Activated gamma-delta T cell (primary cell): ENCODE data around the gene TP53AIP1.

Source experiments
- DNase-seq: peaks from one replicate; lab custom pipeline; 2025; lab: John Stamatoyannopoulos, UW
- total RNA-seq, 2 donors: gene quantifications; one replicate each; lab custom pipeline; 2026; lab: John Stamatoyannopoulos, UW

TP53AIP1 gene, protein sequence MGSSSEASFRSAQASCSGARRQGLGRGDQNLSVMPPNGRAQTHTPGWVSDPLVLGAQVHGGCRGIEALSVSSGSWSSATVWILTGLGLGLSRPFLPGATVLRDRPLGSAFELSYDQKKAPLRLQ
- total RNA-seq = 0 to 0.10 reads per million in 2 donors

DNA sequence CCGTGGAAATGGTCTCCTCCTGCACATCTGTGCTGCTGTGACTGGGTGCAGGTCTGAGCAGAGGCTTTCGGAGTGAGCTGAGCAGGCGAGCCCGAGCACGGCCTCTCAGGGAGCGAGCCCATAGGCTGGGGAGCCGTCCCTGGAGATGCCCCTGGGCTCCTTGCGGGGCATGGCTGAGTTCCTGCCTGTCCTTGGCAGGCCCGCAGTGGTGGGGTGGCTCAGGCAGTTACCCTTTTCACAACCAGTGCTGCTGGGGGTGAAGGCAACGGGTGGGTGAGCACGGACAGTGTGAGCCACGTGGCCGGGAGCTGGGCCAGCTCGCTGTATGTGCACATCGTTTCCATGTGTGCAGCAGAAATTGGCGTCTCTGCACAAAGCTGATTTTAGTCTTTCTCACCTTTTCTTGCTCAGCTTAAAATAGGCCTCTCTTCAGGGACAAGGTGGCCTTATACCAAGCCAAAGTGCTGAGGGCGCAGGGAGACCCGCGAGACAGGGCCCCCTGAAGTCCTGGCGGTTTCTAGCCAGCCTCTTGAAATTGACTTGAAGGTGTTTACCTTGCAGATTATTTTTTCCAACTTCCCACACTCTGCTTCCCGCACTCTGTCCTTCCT lies at the start of gene TP53AIP1:
Gene TP53AIP1 (minus strand): TSS at position 55 of the 611 bp plus-strand sequence. CDS start 5,053 bp downstream, outside the sequence.
- no peak for DNase-seq

DNA sequence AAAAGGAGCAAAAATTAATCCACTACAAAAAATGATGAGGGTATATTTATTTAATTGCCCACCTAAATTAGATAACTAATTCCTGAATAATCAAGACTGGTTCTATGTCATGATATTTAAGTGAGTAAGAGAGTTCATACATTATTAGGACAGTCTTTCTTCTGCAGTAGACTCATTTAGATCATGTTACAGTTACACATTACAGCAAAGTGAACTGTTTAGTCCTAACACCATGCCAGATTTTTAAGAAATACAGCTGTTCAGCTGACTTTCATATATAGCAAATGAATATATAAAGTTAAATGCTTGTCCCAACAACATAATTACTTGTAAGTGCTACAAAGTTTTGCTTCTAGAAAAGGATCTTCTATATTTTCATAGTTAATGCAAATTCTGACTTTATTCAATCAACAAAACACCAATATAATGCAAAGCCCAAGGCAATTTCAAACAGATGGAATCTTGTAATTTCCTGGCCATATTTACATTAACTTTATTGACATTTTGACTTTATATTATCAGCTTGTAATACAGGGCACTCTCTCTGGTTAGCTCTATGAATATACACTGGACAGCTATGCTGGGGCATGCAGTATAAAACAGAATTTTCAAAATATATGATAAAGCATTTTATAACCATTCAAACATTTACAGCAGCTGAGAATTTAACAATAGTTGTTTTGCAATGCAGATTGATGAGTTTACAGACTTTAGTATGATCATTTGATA lies 45.7 kb upstream of the TP53AIP1 start:
- no peak for DNase-seq

DNA sequence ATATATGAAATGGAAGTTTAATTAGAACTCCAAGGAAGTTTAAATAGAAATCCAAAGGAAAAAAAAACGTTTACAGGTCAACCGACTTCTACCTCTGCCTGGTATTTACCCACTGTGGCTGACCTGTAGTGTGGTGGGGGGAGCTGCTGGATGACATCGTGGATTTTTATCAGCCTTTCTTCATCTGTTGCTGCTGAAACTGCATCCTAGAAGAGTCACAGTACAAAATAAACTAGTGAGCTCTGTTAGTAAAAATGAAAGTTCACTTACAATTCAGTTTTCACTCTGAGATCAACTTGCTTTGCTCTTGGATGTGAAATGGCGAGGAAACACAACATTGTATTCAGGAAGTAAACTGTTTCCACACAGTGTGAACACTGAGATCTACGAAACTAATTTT lies 43.2 kb upstream of the TP53AIP1 start:
- no peak for DNase-seq

DNA sequence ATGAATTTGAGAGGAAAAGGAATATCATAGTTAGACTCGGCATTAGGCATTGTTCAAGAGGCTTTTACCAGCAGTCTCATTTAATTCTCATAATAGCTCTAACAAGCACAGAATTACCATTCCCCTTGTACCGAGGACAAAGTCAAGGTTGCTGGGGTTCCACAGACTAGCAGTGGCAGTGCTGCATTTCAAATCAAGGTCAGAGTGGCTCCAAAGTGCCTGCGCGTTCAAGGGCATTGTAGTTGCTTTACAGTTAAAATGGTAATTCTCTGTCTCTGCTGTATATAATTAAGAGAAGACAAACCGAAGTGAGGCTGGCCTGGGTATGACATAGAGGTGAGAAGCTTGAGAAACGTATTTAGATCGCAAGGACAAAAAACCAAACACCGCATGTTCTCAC lies 40.4 kb upstream of the TP53AIP1 start:
- DNase-seq = no peak

DNA sequence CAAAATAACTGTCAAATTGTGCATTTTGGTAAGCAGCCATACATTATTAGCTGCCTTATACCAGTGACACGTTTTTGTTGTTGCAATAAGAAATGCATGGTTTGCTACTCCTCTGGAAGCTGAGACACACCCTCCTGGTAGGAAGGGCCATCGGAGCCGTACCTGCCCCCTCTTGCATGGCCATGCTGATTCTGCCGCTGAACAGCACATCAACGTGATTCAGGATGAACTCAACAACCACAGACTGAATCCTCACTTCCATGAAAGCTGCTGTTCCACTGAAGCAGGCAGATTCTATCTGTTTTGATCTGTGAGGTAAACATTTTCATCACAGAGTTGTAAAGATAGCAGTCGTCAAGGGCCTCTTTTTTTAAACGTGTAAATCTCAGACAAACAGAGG lies 38.6 kb upstream of the TP53AIP1 start:
- DNase-seq = no peak

DNA sequence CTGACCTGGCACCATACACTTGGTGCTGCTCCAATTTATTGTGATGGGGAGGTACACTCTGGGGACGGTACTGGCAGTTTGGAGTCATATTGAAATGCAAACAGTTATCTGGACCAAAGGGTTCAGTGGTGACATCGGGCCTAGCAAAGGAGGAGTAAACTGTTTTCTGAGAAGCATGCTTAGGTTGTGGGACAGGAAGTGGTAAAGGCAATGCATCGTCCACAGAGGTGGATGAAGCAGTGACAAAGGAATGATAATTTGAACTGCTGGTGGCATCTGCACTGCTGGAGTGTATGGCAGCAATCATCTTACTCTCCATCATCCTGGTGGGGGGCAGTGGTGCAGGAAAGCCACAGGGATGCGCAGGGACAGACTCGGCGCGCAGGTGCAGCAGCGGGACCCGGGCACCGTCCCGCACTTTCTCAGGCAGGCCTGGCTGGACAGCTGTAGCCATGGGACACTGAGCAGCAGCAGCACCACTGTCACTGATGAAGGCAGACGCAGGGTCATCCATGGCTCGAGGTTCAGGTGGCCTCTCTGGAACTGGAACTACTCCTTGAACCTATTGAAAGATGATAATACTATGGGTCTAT lies 28.0 kb upstream of the TP53AIP1 start:
- DNase-seq = no peak

DNA sequence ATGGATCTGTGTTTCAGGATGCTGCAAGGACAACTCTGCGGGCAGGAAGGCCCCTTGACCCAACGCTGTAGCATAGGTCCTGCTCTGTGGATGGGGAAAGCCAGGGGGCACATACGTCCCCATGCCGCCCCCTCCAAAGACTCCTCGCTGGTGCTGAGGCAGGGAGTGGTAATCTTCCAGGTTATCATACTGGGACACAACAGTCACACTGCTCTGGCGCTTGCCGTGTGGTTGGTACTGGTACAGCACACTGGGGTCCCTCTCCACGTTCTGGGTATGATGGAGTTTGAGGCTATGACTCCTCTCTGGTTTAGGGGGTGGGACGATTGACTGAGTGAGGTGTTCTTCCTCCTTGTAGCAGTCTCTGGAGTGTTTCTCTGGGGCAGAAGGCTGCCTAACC lies 26.2 kb upstream of the TP53AIP1 start:
- no peak for DNase-seq

DNA sequence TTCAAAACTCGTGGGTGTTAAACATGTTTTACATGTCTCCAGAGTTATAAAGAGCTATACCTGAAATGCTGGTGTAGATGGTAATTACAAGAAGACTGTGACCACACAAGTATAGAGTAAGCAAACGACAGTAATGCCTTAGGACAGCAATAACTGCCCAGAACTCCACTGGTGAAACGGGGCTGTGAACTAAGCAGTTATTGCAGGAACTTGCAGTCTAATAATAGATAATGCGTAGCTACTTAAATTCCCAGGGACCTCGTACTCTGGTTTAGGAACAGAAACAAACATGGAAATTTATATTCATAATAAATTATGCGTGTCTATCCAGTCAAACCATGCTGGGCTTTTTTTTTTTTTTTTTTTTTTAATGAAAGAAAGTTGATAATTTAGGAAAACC lies 24.9 kb upstream of the TP53AIP1 start:
- no peak for DNase-seq

DNA sequence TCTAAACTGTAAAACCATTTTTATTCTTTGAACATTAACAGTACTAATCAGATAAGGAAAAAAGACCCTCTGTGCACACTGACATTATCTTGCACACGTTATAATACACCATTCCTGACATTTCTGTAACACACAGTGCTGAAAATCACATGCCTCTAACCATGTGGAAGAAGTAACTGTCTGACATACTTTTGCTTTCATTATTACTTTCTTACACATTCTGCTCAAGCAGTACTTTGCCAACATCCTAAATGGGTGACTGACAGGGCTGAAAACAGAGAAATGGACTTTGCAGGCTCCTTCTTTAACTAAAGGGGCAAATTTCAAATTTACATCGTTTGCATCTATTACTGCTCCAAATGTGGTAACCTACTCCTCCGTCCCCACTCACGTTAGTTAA lies 22.8 kb upstream of the TP53AIP1 start:
- DNase-seq = no peak

DNA sequence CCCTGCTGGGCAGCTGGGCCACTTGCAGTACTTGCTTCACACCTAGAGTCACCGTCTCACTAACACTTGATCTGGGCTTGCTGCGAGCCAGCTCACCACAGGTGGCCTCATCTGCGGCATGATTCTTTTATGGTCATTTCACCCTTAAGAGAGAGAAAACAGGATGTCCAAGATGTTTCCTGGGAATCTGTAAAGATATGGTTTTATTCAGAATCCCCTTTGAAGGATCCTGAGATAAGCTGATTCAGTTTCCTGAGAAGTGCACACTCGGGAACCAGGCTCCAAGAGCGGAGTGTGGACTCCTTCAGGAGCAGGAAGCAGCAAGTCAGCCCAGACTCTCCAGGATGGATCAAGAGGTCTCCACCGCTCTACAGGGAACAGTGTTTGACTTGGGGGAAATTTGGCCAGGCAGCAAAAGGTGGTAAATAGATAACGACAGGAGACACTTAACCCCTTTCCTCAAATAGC lies 21.8 kb upstream of the TP53AIP1 start:
- no peak for DNase-seq

DNA sequence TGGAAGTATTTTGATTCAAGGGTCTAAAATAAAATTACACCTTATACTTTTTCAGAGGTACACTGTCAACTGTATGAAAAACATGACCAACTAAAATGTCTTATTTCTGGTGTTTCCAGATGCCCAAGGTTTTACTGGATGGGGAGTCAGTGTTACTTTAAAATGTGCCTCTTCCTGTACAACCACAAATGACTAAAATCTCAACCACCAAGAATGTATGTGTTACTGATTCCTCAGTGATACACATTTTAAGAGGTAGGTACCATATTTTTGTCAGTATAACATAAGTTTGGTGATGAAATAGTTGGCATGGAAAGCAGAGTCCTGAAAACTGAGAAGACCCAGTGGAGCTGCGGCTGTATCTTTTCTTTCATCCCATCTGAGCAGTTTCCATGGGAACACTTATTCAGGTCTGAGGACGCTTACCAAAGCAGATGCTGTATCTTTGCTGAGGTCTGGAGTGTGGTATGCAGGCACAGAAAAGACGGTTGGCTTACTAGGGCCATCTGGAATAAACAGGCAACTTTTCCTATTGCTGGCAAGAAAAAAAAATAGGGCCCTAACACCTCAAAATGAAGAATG lies 21.2 kb upstream of the TP53AIP1 start:
- DNase-seq = no peak

DNA sequence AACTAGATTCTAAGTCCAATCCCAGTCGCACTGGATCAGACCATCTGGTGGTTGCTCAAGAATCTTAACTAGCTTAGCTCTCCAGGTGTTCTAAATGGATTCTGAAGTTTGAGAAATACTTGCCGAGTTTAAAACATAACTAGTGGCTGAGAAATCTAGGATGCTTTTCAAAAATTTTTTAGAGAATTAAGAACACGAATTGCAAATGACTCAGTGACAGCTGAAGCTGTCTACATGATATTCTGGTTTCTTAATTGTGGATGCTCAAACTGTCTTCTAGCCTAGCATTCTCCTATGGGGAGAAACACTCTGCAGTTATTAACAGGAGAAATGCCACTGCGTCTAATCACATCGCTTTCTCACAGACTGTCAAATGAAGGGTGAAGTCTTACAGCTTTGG lies 20.2 kb upstream of the TP53AIP1 start:
- no peak for DNase-seq

DNA sequence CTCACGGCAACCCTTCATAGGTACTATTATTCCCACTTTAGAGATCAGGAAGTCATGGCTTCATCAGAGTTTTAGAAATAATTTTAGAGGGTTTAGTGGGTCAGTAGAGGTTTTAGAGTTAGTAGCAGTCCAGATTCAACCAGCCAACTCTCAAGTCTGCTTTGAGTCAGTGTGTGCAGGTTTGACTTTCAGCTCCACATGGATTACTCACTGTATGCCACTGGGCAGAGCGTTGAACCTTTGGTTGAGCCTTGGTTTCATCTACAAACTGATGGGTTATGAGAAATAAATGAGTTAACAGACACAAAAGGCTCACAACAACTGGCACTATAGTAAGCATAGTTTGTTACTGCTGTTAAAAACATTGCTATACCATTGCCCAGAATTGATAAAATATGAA lies 19.0 kb upstream of the TP53AIP1 start:
- no peak for DNase-seq

DNA sequence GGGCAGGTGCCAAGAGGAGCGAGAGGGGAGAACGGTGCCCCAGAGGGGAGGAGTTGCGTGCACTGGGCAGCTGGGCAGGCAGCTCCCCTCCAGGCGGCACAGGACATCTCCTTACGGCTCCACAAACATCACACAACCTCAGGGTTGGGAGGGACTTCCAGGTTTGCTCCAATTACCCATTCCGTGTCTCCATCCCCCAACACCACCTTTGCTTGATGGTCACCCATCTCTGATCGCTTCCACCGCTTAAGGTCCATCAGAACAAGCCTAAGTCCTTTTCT lies 14.5 kb upstream of the TP53AIP1 start:
- DNase-seq = no peak

DNA sequence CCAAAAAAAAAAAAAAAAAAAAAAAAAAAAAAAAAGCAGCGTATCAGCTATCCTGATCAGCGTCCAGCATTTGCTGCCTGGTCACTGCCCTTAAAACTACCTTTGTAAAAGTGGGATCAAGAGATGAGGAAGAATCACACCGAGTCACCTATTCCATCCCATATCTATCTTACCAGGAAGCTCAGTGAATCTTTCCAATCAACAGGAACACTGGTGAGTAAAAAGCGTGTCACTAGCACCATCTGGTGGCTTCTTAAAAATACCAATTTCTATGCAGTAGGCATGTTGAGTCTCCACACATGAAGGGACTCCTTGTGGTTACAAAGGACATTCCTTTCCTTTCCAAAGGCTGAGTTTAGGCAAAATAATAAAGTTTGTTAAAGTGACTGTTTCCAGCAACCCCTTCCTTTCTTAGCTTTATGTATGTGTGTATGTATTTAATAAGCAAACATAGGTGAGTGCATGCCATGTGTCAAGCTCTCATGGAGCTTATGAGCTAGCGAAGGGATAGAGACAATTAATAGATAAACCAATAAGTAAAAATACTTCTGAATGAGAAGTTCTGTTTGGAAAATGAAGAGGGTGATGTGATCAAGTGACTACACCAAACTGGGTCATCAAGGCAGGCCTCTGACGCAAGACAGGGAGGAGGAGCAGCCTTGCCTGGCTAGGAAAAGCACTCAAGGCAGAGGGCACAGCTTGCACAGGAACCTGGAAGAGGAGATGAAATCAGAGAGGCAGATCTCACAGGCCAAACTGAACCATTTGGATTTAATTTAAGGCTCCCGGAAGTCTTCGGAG lies 13.9 kb upstream of the TP53AIP1 start:
- no peak for DNase-seq

DNA sequence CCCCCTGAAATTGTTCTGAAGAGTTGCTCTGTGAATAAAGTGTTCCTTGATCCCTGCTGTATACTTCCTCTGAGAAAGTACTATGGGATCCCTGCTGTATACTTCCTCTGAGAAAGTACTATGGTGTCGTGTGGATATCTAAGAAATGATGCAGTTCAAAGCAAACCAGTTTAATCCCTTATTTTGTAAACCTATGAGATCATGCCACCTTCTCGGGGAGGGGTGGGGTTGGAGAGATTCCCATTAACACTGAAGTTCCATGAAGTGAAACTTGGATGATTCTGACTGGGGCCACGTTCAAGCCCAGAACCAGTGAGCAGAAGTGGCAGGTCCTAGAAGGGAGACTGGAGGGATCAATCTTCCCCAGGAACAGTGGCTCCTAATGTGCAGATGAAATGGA lies 13.0 kb upstream of the TP53AIP1 start:
- no peak for DNase-seq

DNA sequence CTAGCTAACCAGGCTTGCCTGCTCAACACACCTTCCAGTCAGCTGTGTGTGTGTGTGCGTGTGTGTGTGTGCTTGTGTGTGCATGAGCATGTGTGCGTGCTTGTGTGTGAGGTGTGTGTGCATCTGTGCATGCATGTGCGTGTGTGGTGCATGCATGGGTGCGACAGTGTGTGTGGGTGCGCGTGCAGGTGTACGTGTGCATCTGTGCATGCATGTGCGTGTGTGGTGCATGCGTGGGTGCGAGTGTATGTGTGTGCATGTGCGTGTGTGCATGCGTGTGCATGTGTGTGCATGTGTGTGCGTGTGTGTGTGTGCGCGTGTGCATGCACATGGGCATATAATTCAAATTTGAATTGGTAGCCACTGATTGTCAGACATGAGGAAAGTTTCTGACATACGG lies 10.5 kb upstream of the TP53AIP1 start:
- no peak for DNase-seq

DNA sequence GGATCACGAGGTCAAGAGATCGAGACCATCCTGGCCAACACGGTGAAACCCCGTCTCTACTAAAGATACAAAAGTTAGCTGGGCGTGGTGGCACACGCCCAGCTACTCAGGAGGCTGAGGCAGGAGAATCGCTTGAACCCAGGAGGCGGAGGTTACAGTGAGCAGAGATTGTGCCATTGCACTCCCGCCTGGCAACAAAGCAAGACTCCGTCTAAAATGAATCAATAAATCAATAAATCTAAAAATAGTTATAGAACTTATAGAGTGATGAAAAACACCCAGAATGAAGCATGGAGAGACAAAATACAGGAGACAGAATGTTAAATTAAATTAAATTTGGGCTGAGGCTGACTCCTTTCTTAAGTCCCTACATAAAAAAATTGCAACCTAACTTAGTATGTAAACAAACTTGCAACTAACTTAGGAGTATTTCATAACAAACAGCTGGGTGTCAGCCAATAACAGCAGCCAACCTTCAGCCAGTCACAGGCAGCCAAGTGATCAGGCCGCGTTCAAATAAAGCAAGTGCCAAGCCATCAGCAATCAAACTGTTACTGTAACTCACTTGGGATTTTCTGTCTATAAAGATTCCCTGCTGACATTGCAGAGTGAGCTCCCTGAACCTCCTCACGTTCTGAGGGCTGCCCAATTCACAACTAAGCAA lies 7.3 kb upstream of the TP53AIP1 start:
- DNase-seq = no peak

DNA sequence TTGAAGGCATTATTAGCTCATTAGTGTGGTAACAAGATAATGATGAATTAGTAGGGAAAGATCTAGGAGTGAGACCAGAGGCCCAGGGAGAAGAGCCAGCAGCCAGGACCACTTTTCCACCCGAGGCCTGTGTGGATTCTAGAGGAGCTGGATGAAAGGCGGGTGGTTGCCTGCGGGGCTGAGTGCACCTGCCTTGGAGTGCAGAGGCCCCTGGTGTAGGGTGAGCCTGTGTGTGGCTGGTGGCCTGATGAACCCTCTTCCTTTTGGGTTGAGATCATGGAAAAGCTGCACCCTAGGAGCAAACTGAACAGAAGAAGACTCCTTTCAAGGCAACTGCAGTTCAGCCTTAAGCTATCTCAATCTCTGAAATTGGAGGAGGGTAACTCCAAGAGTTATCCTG lies 5.9 kb upstream of the TP53AIP1 start:
- DNase-seq = no peak

DNA sequence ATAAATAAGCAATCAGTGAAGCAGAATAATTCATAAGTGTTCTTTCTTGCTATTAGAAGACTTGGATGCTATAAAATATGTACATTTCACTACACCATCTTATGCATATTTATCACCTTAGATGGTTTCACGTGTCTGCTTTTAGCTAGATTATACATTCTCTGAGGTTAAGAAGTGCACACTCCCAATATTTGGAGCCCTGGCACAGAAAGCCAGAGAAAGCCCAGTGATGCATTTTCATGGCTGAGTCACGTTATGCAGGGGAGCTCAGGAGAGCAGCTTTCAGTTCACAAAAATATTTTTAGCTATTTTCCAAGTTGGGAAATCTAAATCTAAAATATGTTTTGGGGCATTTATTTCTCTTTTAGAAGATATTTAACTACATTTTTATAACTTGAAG lies 5.1 kb upstream of the TP53AIP1 start:
- DNase-seq = no peak

DNA sequence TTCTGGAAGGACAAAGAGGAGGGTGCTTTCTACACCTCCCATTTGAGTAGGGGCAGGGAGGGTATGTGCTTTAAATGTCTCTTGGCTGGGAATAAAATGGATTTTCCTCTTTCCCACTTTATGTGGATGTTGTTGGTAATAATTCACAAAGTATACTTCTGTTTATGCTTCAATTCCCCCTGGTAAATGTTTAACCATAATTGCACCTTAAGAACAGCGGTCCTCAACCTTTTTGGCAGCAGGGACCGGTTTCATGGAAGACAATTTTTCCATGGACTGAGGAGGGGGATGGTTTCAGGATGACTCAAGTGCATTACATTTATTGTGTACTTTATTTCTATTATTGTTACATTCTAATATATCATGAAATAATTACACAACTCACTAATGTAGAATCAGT lies 4.0 kb upstream of the TP53AIP1 start:
- no peak for DNase-seq
